ENCODE results near the gene TRMT61A. TPM values are rescaled to one million over a fixed set of nuclear protein-coding genes. Genes with fewer than 3 reads are reported as not detected.
A peak's percentile ranks its signal among the peaks of the same experiment; 100 is the strongest.

Gene TRMT61A
- total RNA-seq, 1 experiment from 2014 or later: 15.5 TPM

DNA sequence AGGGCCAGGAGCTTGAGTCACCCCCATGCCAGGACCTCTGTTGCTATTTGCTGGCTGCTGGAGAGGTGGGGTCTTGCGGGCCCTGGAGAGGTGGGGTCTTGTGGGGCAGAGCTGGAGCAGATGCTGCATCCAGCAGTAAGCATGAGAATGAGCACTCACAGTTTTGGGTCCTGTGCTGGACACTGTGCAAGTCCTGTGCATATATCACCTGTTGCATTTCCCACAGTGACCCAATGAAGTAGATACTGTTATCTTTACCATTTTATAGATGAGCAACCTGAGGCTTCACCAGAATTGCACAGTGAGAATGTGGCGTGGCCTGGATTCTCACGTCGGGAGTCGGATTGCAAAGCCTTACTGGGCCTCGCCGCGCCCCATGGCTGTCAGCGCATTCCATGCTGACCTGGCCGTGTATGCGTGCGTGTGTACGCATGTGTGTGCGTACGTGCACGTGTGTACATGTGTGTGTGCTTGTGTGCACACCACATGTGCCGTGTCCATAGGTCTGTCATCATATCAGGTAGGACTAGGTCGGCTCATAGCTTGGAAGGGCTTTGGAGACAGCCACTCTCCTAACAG lies 45.8 kb downstream of the TRMT61A start:
- Mint-ChIP-seq H3K36me3 (peaks cover 21% of the 10 kb centered on the region), H3K4me1 (no peaks in the 10 kb centered on the region), H3K9me3 (no peaks in the 10 kb centered on the region), H3K27me3 (ENCODE audit: low read depth) (no peaks in the 10 kb centered on the region), H3K27ac (peak overlapping the region; percentile 24), H3K4me3 (no peak overlapping the region)
- ChIA-PET POLR2A (no interaction called here), CTCF (interaction anchor here (2.7 kb wide), 1 partner anchor 56 kb away, joined by 11 read pairs; no protein-coding TSS in a partner anchor)
- DNase-seq (ENCODE audit: low spot score) (no peak), ATAC-seq (no peak)
- TF ChIP-seq, protein P1, sequence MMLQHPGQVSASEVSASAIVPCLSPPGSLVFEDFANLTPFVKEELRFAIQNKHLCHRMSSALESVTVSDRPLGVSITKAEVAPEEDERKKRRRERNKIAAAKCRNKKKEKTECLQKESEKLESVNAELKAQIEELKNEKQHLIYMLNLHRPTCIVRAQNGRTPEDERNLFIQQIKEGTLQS (CRISPR knock-in tag; conservative IDR thresholded peaks at IDR 0.05): no peak
- TF ChIP-seq, protein P2, sequence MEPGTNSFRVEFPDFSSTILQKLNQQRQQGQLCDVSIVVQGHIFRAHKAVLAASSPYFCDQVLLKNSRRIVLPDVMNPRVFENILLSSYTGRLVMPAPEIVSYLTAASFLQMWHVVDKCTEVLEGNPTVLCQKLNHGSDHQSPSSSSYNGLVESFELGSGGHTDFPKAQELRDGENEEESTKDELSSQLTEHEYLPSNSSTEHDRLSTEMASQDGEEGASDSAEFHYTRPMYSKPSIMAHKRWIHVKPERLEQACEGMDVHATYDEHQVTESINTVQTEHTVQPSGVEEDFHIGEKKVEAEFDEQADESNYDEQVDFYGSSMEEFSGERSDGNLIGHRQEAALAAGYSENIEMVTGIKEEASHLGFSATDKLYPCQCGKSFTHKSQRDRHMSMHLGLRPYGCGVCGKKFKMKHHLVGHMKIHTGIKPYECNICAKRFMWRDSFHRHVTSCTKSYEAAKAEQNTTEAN (CRISPR knock-in tag; IDR thresholded peaks at IDR 0.05): no peak
- TF ChIP-seq NFE2L1 (CRISPR knock-in tag; IDR thresholded peaks at IDR 0.05) (no peak), SP1 (CRISPR knock-in tag; conservative IDR thresholded peaks at IDR 0.05) (no peak), ESRRA (CRISPR knock-in tag; IDR thresholded peaks at IDR 0.05; ENCODE audit: borderline replicate concordance) (no peak), ATF1 (CRISPR knock-in tag; IDR thresholded peaks at IDR 0.05) (no peak), ZNF121 (CRISPR knock-in tag; IDR thresholded peaks at IDR 0.05) (no peak), HMGA2 (CRISPR knock-in tag; IDR thresholded peaks at IDR 0.05) (no peak)
- TF ChIP-seq, protein P3, sequence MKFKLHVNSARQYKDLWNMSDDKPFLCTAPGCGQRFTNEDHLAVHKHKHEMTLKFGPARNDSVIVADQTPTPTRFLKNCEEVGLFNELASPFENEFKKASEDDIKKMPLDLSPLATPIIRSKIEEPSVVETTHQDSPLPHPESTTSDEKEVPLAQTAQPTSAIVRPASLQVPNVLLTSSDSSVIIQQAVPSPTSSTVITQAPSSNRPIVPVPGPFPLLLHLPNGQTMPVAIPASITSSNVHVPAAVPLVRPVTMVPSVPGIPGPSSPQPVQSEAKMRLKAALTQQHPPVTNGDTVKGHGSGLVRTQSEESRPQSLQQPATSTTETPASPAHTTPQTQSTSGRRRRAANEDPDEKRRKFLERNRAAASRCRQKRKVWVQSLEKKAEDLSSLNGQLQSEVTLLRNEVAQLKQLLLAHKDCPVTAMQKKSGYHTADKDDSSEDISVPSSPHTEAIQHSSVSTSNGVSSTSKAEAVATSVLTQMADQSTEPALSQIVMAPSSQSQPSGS (CRISPR knock-in tag; IDR thresholded peaks at IDR 0.05; ENCODE audit: borderline replicate concordance, low read depth): no peak
- TF ChIP-seq, protein P4, sequence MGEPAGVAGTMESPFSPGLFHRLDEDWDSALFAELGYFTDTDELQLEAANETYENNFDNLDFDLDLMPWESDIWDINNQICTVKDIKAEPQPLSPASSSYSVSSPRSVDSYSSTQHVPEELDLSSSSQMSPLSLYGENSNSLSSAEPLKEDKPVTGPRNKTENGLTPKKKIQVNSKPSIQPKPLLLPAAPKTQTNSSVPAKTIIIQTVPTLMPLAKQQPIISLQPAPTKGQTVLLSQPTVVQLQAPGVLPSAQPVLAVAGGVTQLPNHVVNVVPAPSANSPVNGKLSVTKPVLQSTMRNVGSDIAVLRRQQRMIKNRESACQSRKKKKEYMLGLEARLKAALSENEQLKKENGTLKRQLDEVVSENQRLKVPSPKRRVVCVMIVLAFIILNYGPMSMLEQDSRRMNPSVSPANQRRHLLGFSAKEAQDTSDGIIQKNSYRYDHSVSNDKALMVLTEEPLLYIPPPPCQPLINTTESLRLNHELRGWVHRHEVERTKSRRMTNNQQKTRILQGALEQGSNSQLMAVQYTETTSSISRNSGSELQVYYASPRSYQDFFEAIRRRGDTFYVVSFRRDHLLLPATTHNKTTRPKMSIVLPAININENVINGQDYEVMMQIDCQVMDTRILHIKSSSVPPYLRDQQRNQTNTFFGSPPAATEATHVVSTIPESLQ (CRISPR knock-in tag; IDR thresholded peaks at IDR 0.05): no peak

DNA sequence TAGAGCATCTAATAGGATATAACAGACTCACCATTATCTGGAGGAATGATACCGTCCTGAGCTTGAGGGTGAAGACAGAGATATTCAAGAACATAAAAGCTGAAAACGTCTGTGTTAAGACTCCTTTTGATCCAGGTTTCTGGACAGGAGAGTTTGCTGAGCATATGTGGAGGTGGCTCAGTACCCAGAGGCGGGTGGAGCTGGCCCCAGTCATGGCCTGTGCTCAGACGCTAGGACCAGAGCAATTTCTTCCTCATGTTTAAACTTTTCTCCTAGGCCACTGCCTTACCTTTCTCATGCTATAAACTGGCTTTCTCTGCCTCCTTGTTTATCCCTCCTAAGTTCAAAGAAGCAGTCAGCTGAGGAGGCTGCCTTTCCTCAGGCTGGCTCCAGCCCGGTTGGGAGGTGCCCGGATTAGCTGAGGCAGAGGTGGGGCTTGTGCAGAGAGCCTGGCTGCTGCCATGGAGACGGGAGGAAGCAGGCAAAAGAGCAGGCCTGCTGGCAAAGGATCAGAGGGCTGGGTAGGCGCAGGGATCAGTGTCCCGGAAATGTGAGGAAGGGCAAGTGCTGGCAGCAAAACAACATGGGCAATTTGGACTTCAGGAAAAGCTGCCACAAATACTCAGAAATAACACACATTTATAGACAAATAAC lies 47.5 kb downstream of the TRMT61A start:
- no peak for TF ChIP-seq TEAD1 (CRISPR knock-in tag; IDR thresholded peaks at IDR 0.05)
- TF ChIP-seq, protein P5, sequence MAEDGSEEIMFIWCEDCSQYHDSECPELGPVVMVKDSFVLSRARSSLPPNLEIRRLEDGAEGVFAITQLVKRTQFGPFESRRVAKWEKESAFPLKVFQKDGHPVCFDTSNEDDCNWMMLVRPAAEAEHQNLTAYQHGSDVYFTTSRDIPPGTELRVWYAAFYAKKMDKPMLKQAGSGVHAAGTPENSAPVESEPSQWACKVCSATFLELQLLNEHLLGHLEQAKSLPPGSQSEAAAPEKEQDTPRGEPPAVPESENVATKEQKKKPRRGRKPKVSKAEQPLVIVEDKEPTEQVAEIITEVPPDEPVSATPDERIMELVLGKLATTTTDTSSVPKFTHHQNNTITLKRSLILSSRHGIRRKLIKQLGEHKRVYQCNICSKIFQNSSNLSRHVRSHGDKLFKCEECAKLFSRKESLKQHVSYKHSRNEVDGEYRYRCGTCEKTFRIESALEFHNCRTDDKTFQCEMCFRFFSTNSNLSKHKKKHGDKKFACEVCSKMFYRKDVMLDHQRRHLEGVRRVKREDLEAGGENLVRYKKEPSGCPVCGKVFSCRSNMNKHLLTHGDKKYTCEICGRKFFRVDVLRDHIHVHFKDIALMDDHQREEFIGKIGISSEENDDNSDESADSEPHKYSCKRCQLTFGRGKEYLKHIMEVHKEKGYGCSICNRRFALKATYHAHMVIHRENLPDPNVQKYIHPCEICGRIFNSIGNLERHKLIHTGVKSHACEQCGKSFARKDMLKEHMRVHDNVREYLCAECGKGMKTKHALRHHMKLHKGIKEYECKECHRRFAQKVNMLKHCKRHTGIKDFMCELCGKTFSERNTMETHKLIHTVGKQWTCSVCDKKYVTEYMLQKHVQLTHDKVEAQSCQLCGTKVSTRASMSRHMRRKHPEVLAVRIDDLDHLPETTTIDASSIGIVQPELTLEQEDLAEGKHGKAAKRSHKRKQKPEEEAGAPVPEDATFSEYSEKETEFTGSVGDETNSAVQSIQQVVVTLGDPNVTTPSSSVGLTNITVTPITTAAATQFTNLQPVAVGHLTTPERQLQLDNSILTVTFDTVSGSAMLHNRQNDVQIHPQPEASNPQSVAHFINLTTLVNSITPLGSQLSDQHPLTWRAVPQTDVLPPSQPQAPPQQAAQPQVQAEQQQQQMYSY (CRISPR knock-in tag; IDR thresholded peaks at IDR 0.05): no peak
- 0 out of 2 replicates have a peak, but pooled peaks have one; percentile 44 for TF ChIP-seq GTF2I (CRISPR knock-in tag; conservative IDR thresholded peaks at IDR 0.05)
- Mint-ChIP-seq H3K27me3 (ENCODE audit: low read depth) (no peaks in the 10 kb centered on the region), H3K9me3 (no peaks in the 10 kb centered on the region), H3K27ac (peak overlapping the region; percentile 78; the same call in 1 of the 2 replicates), H3K4me3 (no peak overlapping the region), H3K4me1 (no peaks in the 10 kb centered on the region), H3K36me3 (peaks cover 21% of the 10 kb centered on the region)
- DNase-seq (ENCODE audit: low spot score) (peak; percentile 36), ATAC-seq (peak; percentile 88)
- ChIA-PET CTCF (interaction anchor here (0.9 to 2.7 kb wide), 2 partner anchors 58 to 222 kb away, joined by 3 to 11 read pairs; no protein-coding TSS in a partner anchor), POLR2A (no interaction called here)
